HepG2 (cell line): Measurements from ENCODE around the gene ZNF653. TPM values are rescaled to one million over a fixed set of nuclear protein-coding genes. Genes with fewer than 3 reads are reported as not detected.
A peak's percentile ranks its signal among the peaks of the same experiment; 100 is the strongest.

ENCODE experiments used
- ARID2 ChIP-seq: sonication (generic); formaldehyde crosslinking; IDR thresholded peaks from 2 replicates; pipeline ENCODE4 v1.8.1; 2022; ENCODE audit warnings: mild to moderate bottlenecking, missing genetic modification reagents, borderline replicate concordance
- DMTF1 ChIP-seq: sonication (generic); formaldehyde crosslinking; IDR thresholded peaks from 2 replicates; pipeline ENCODE4 v1.4.0; 2020; ENCODE audit warnings: mild to moderate bottlenecking, missing genetic modification reagents
- E2F5 ChIP-seq: sonication (generic); formaldehyde crosslinking; conservative IDR thresholded peaks from 2 replicates; pipeline ENCODE4 v1.4.0; 2020; ENCODE audit warnings: missing genetic modification reagents
- ELF1 ChIP-seq: sonication (generic); formaldehyde crosslinking; IDR thresholded peaks from 2 replicates; pipeline ENCODE4 v1.4.0; 2020; ENCODE audit warnings: missing genetic modification reagents
- HCFC1 ChIP-seq: fragments of 150-350 bp; IDR thresholded peaks from 2 replicates; pipeline ENCODE4 v1.6.1; 2014; ENCODE audit warnings: low read depth, low read length
- HHEX ChIP-seq: IDR thresholded peaks from 2 replicates; pipeline ENCODE4 v1.6.1; 2016; ENCODE audit warnings: control low read depth
- HIC2 ChIP-seq: sonication (generic); formaldehyde crosslinking; IDR thresholded peaks from 2 replicates; pipeline ENCODE4 v1.9.0; 2022; ENCODE audit warnings: low read depth, missing genetic modification reagents
- HNRNPUL1 ChIP-seq: fragments of 200-400 bp; formaldehyde crosslinking; IDR thresholded peaks from 2 replicates; pipeline ENCODE4 v1.6.1; 2017; ENCODE audit warnings: low read depth, mild to moderate bottlenecking, low read length, moderate library complexity
- HOXA7 ChIP-seq: sonication (generic); formaldehyde crosslinking; IDR thresholded peaks from 2 replicates; pipeline ENCODE4 v1.8.1; 2022; ENCODE audit warnings: mild to moderate bottlenecking, missing genetic modification reagents, moderate library complexity
- HOXA9 ChIP-seq: sonication (generic); formaldehyde crosslinking; IDR thresholded peaks from 2 replicates; pipeline ENCODE4 v1.8.1; 2022; ENCODE audit warnings: missing genetic modification reagents, mild to moderate bottlenecking, moderate library complexity, borderline replicate concordance
- NR2C2 ChIP-seq: sonication (generic); formaldehyde crosslinking; IDR thresholded peaks from 2 replicates; pipeline ENCODE4 v1.4.0; 2020; ENCODE audit warnings: missing genetic modification reagents, mild to moderate bottlenecking, moderate library complexity, borderline replicate concordance
- PHB2 ChIP-seq: fragments of 450-650 bp; IDR thresholded peaks from 2 replicates; pipeline ENCODE4 v1.6.1; 2018; ENCODE audit not compliant: partially characterized antibody
- POGK ChIP-seq: sonication (generic); formaldehyde crosslinking; conservative IDR thresholded peaks from 2 replicates; pipeline ENCODE4 v1.8.0; 2022; ENCODE audit warnings: mild to moderate bottlenecking, moderate library complexity, missing genetic modification reagents
- RFX3 ChIP-seq: IDR thresholded peaks from 2 replicates; pipeline ENCODE4 v1.6.1; 2016; ENCODE audit warnings: missing biosample characterization, missing genetic modification reagents
- RXRB ChIP-seq: IDR thresholded peaks from 2 replicates; pipeline ENCODE4 v1.6.1; 2016; ENCODE audit warnings: borderline replicate concordance, missing genetic modification reagents, missing compliant biosample characterization
- ZFP62 ChIP-seq: sonication (generic); formaldehyde crosslinking; IDR thresholded peaks from 2 replicates; pipeline ENCODE4 v1.4.0; 2020; ENCODE audit warnings: missing genetic modification reagents
- ZNF230 ChIP-seq: sonication (generic); formaldehyde crosslinking; IDR thresholded peaks from 2 replicates; pipeline ENCODE4 v1.4.0; 2020; ENCODE audit warnings: mild to moderate bottlenecking, missing genetic modification reagents
- ZNF746 ChIP-seq: sonication (generic); formaldehyde crosslinking; IDR thresholded peaks from 2 replicates; pipeline ENCODE4 v1.8.0; 2022; ENCODE audit warnings: mild to moderate bottlenecking, missing genetic modification reagents
- polyA plus RNA-seq, 8 experiments: library from polyadenylated mRNA; depleted of rRNA in 3 of 8; stranded (reverse) in 7 of 8; unstranded in 1 of 8; fragments of >200 nt; fragmentation: Illumina TruSeq in 4 of 8; extraction: Trizol in 4 of 8; gene quantifications; 2 replicates each; pipeline versions ENCODE4 v1.2.1 to v1.2.3, GENCODE V29; 2011 to 2016; ENCODE audit warnings: low read depth in 4 of 8, missing spikeins in 1 of 8, mixed read lengths in 1 of 8; ENCODE audit not compliant: insufficient read depth in 1 of 8
- total RNA-seq, 5 experiments: library from RNA; depleted of rRNA; stranded (reverse); fragments of >200 nt; fragmentation: Illumina TruSeq; extraction: Trizol; gene quantifications; 2 replicates each; pipeline ENCODE4 v1.2.3, GENCODE V29; 2016; ENCODE audit warnings: low read depth in 1 of 5
- TF ChIP-seq, protein P1 (sequence below): sonication (generic); formaldehyde crosslinking; IDR thresholded peaks from 2 replicates; pipeline ENCODE4 v1.5.0; 2020; ENCODE audit warnings: missing genetic modification reagents
- TF ChIP-seq, protein P2 (sequence below): sonication (generic); formaldehyde crosslinking; IDR thresholded peaks from 2 replicates; pipeline ENCODE4 v1.4.0; 2020; ENCODE audit warnings: missing genetic modification reagents

ZNF653 gene
- total and polyA plus RNA-seq, 2 of the 13 experiments (the other 11 are each of a cell fraction or from before 2014, with no cell fraction given), result 4.7 to 7.1 TPM

DNA sequence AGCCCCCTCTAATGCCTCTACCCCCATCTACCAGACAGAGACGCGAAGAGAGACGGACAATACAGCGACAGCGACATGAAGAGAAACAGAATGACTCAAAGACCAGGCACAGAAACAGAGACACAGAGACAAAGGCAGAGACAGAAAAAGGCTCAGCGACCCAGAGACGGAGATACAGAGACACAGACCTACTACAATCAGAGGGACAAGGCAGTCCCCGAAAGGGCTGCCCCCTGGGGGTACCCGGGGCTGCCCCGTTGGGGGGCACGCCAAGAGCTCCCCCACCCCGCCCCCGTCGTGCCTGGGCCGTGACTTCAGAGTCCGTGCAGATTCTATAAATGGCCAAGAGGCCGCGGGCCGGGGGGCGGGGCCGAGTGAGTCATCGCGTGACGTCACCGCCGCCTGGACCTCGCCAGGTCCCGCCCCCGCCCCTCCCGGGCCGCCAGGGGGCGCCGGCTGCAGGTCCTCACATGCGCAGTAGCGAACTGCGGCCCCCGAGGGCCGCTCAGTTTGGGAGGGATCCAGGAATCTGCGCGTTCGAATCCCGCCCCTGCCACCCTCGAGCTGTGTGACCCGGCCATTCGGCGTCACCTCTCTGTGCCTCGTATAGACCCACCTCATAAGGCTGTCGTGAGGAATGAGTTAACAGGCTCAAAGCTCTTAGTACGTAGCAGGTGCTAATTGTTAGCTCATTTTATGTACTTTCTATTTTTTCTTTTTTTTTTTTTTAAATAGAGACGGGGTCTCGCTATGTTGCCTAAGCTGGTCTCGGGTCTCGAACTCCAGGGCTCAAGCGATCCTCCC lies 30.4 kb upstream of the ZNF653 start (continued):
- TF ChIP-seq ELF1 (CRISPR knock-in tag), result no peak
- TF ChIP-seq HHEX (CRISPR knock-in tag), result no peak
- TF ChIP-seq RFX3 (CRISPR knock-in tag), result no peak
- TF ChIP-seq POGK (CRISPR knock-in tag), result no peak
- no peak for TF ChIP-seq HNRNPUL1
- TF ChIP-seq HOXA7, result no peak
- TF ChIP-seq ZNF230 (CRISPR knock-in tag), result no peak
- TF ChIP-seq ARID2 (CRISPR knock-in tag), result no peak
- no peak for TF ChIP-seq ZNF746 (CRISPR knock-in tag)
- no peak for TF ChIP-seq ZFP62 (CRISPR knock-in tag)
- TF ChIP-seq HCFC1, result no peak
- no peak for TF ChIP-seq HIC2 (CRISPR knock-in tag)
- TF ChIP-seq, protein P1, sequence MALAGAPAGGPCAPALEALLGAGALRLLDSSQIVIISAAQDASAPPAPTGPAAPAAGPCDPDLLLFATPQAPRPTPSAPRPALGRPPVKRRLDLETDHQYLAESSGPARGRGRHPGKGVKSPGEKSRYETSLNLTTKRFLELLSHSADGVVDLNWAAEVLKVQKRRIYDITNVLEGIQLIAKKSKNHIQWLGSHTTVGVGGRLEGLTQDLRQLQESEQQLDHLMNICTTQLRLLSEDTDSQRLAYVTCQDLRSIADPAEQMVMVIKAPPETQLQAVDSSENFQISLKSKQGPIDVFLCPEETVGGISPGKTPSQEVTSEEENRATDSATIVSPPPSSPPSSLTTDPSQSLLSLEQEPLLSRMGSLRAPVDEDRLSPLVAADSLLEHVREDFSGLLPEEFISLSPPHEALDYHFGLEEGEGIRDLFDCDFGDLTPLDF (CRISPR knock-in tag), result no peak
- 0 out of 2 replicates have a peak, but pooled peaks have one; percentile 15 for TF ChIP-seq RXRB (CRISPR knock-in tag)
- TF ChIP-seq, protein P2, sequence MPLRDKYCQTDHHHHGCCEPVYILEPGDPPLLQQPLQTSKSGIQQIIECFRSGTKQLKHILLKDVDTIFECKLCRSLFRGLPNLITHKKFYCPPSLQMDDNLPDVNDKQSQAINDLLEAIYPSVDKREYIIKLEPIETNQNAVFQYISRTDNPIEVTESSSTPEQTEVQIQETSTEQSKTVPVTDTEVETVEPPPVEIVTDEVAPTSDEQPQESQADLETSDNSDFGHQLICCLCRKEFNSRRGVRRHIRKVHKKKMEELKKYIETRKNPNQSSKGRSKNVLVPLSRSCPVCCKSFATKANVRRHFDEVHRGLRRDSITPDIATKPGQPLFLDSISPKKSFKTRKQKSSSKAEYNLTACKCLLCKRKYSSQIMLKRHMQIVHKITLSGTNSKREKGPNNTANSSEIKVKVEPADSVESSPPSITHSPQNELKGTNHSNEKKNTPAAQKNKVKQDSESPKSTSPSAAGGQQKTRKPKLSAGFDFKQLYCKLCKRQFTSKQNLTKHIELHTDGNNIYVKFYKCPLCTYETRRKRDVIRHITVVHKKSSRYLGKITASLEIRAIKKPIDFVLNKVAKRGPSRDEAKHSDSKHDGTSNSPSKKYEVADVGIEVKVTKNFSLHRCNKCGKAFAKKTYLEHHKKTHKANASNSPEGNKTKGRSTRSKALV (CRISPR knock-in tag), result no peak
- no peak for TF ChIP-seq E2F5 (CRISPR knock-in tag)
- TF ChIP-seq NR2C2 (CRISPR knock-in tag), result no peak
- TF ChIP-seq DMTF1 (CRISPR knock-in tag), result no peak
- TF ChIP-seq PHB2, result no peak
- TF ChIP-seq HOXA9 (CRISPR knock-in tag), result no peak
